OCI-LY1 (cell line): ENCODE measurements around the gene SPACA6.

Experiments
- H2AFZ ChIP-seq: fragments of 200-600 bp; sonication (generic), shearing (Covaris generic); 2 replicates; pipeline ENCODE4 v1.6.0; 2014; ENCODE audit warnings: antibody characterized with exemption, mild to moderate bottlenecking, low read length
- H3F3A ChIP-seq: fragments of 200-600 bp; sonication (generic), shearing (Covaris generic); 2 replicates; pipeline ENCODE4 v1.6.0; 2014; ENCODE audit warnings: mild to moderate bottlenecking, antibody characterized with exemption, low read length, moderate library complexity; ENCODE audit not compliant: insufficient read depth
- H3K27ac ChIP-seq: fragments of 200-600 bp; sonication (generic); 2 replicates; pipeline ENCODE4 v1.5.1; 2014; ENCODE audit warnings: low read length, mixed run types, mild to moderate bottlenecking, low read depth; ENCODE audit not compliant: poor library complexity, severe bottlenecking
- H3K27me3 ChIP-seq: fragments of 200-600 bp; sonication (generic); 2 replicates; pipeline ENCODE4 v1.6.0; 2014; ENCODE audit warnings: antibody characterized with exemption, mild to moderate bottlenecking, low read length, moderate library complexity; ENCODE audit not compliant: insufficient read depth
- H3K36me3 ChIP-seq: fragments of 200-600 bp; sonication (generic); 2 replicates; pipeline ENCODE4 v1.6.1; 2014; ENCODE audit warnings: mild to moderate bottlenecking, antibody characterized with exemption, low read length, moderate library complexity, mixed read lengths; ENCODE audit not compliant: insufficient read depth
- H3K4me1 ChIP-seq: fragments of 200-600 bp; sonication (generic); 2 replicates; pipeline ENCODE4 v1.5.1; 2014; ENCODE audit warnings: mild to moderate bottlenecking, low read length, moderate library complexity; ENCODE audit not compliant: insufficient read depth, severe bottlenecking
- H3K4me2 ChIP-seq: fragments of 200-600 bp; sonication (generic), shearing (Covaris generic); 2 replicates; pipeline ENCODE4 v1.6.1; 2014; ENCODE audit warnings: low read length
- H3K4me3 ChIP-seq: fragments of 200-600 bp; sonication (generic); 2 replicates; pipeline ENCODE4 v1.5.1; 2014; ENCODE audit warnings: low read length, low read depth, mild to moderate bottlenecking, mixed read lengths; ENCODE audit not compliant: poor library complexity, severe bottlenecking
- H3K79me2 ChIP-seq: fragments of 200-600 bp; shearing (Covaris generic); 2 replicates; pipeline ENCODE4 v1.6.1; 2016; ENCODE audit warnings: mixed run types, low read length, mixed read lengths; ENCODE audit not compliant: insufficient read depth
- H3K9ac ChIP-seq: fragments of 200-600 bp; sonication (generic), shearing (Covaris generic); 2 replicates; pipeline ENCODE4 v1.6.1; 2014; ENCODE audit warnings: mild to moderate bottlenecking, low read length, mixed read lengths
- H3K9me2 ChIP-seq: fragments of 200-600 bp; sonication (generic), shearing (Covaris generic); 2 replicates; pipeline ENCODE4 v1.6.1; 2014; ENCODE audit warnings: low read depth, mild to moderate bottlenecking, low read length, mixed read lengths
- H3K9me3 ChIP-seq: fragments of 200-600 bp; shearing (Covaris generic); 2 replicates; pipeline ENCODE4 v1.6.1; 2014; ENCODE audit warnings: low read length, mixed read lengths
- H4K20me1 ChIP-seq: fragments of 200-600 bp; sonication (generic), shearing (Covaris generic); 2 replicates; pipeline ENCODE4 v1.6.0; 2016; ENCODE audit warnings: mild to moderate bottlenecking, low read length; ENCODE audit not compliant: insufficient read depth
- EZH2 ChIP-seq: fragments of 200-600 bp; sonication (generic), shearing (Covaris generic); IDR thresholded peaks from 2 replicates; pipeline ENCODE4 v1.8.0; 2017; ENCODE audit warnings: borderline replicate concordance, mixed run types, mild to moderate bottlenecking, antibody characterized with exemption, low read length, moderate library complexity, mixed read lengths
- TF ChIP-seq, protein P1 (sequence below): fragments of 200-600 bp; sonication (generic), shearing (Covaris generic); IDR thresholded peaks from 2 replicates; pipeline ENCODE4 v1.5.1; 2017; ENCODE audit warnings: mild to moderate bottlenecking, antibody characterized with exemption, low read length, moderate library complexity, mixed read lengths

The SPACA6 gene

DNA sequence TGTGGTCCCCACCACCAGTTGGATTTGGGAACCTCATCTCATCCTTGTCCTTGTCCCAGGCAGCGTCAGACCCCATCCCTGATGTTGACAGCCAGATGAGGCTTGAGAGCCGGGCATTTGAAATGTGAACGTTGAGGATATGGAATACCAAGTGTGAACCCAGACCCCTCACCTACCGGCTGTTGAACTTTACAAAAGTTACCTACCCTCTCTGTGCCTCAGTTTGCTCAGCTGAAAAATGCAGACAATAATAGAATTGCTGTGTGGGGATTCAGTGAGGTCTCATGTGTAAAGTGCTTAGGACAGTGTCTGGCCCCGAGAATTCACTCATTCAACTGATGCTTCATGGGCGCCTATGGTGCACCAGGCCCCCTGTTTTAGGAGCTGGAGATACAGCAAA lies 45.8 kb upstream of the SPACA6 start:
- no peaks in the 10 kb centered on the region for H3K9me3 ChIP-seq
- H2AFZ ChIP-seq = no peak overlapping the region
- H3K79me2 ChIP-seq = no peaks in the 10 kb centered on the region
- H3K36me3 ChIP-seq = no peaks in the 10 kb centered on the region
- no peaks in the 10 kb centered on the region for H3K9me2 ChIP-seq
- no peaks in the 10 kb centered on the region for H3K4me1 ChIP-seq
- no peaks in the 10 kb centered on the region for H3F3A ChIP-seq
- H3K27me3 ChIP-seq = no peaks in the 10 kb centered on the region
- H3K9ac ChIP-seq = no peak overlapping the region
- TF ChIP-seq EZH2 = no peak
- TF ChIP-seq, protein P1, sequence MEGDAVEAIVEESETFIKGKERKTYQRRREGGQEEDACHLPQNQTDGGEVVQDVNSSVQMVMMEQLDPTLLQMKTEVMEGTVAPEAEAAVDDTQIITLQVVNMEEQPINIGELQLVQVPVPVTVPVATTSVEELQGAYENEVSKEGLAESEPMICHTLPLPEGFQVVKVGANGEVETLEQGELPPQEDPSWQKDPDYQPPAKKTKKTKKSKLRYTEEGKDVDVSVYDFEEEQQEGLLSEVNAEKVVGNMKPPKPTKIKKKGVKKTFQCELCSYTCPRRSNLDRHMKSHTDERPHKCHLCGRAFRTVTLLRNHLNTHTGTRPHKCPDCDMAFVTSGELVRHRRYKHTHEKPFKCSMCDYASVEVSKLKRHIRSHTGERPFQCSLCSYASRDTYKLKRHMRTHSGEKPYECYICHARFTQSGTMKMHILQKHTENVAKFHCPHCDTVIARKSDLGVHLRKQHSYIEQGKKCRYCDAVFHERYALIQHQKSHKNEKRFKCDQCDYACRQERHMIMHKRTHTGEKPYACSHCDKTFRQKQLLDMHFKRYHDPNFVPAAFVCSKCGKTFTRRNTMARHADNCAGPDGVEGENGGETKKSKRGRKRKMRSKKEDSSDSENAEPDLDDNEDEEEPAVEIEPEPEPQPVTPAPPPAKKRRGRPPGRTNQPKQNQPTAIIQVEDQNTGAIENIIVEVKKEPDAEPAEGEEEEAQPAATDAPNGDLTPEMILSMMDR = no peak
- no peak overlapping the region for H3K4me2 ChIP-seq
- no peak overlapping the region for H3K4me3 ChIP-seq
- no peaks in the 10 kb centered on the region for H4K20me1 ChIP-seq
- H3K27ac ChIP-seq = no peak overlapping the region

DNA sequence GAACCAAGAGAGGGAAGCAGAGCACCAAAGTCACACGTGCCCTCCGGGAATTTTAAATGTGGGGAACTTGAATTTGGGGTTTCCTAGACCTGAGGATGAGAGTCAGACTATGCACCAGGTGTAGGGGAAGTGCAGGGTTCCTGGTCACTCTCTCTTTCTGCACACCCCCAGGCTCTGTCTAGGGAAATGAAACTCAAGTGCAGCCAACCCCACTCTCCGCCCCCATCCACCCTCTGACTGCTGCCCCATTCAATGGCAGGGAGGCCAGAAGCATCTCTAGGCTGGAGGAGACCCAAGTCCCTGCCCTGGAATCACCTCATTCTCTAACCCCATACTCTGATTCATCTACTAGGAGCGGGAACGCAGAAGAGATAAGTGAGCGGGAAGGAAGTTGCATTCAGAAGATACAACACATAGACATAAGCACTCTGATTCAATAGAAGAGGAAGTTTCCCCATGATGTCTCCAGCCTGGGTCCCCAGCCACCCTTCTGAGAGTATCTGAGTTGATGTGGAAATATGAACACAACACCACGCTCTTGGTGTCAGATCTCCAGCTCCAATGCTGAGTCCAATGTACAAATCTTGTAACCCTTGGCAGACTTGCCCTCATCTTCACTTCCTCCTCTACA lies 41.8 kb upstream of the SPACA6 start:
- H3K4me2 ChIP-seq = no peak overlapping the region
- no peaks in the 10 kb centered on the region for H3K4me1 ChIP-seq
- no peaks in the 10 kb centered on the region for H3F3A ChIP-seq
- no peaks in the 10 kb centered on the region for H3K79me2 ChIP-seq
- no peaks in the 10 kb centered on the region for H3K9me2 ChIP-seq
- H3K9me3 ChIP-seq = no peaks in the 10 kb centered on the region
- no peak overlapping the region for H3K9ac ChIP-seq
- no peak overlapping the region for H2AFZ ChIP-seq
- TF ChIP-seq, protein P1 = no peak
- TF ChIP-seq EZH2 = no peak
- H3K36me3 ChIP-seq = no peaks in the 10 kb centered on the region
- H3K27ac ChIP-seq = no peak overlapping the region
- no peaks in the 10 kb centered on the region for H4K20me1 ChIP-seq
- H3K27me3 ChIP-seq = no peaks in the 10 kb centered on the region
- no peak overlapping the region for H3K4me3 ChIP-seq

DNA sequence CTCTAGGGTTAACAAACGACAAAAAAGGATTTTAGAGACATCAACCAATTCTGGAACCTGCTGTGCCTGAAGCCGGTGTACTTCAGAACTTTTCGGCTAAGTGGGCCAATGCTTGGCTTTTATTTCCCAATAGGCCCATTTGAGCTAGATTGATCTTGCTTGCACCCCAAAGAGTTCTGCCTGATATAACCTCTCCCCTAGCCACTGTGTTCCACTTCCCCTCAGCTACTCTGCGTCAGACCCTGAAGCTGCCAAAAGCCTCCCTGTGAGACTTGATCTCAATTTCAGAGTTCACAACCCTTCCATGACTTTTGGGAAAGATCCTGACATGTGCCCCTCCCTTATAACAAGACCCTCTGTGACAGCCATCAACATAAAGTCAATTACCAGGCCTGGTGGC lies 40.9 kb upstream of the SPACA6 start:
- H3K27me3 ChIP-seq = no peaks in the 10 kb centered on the region
- H3K27ac ChIP-seq = no peak overlapping the region
- no peaks in the 10 kb centered on the region for H3K9me3 ChIP-seq
- H4K20me1 ChIP-seq = no peaks in the 10 kb centered on the region
- H3K36me3 ChIP-seq = no peaks in the 10 kb centered on the region
- no peaks in the 10 kb centered on the region for H3K9me2 ChIP-seq
- no peaks in the 10 kb centered on the region for H3K79me2 ChIP-seq
- H3K9ac ChIP-seq = no peak overlapping the region
- TF ChIP-seq, protein P1 = no peak
- TF ChIP-seq EZH2 = no peak
- H3K4me1 ChIP-seq = no peaks in the 10 kb centered on the region
- H3K4me3 ChIP-seq = no peak overlapping the region
- no peak overlapping the region for H2AFZ ChIP-seq
- no peak overlapping the region for H3K4me2 ChIP-seq
- no peaks in the 10 kb centered on the region for H3F3A ChIP-seq
